GM21717 (cell line): Measurements from ENCODE around the gene ACADVL.
A peak's percentile ranks its signal among the peaks of the same experiment; 100 is the strongest.

Source experiments
- ATAC-seq: cut with Tn5 transposase; IDR thresholded peaks from one replicate; pipeline ENCODE4 v1.9.1; 2021; ENCODE audit warnings: mild to moderate bottlenecking, moderate library complexity; ENCODE audit not compliant: unreplicated experiment

ACADVL gene

GRCh38 chr17:7250695-7251627 is 31.2 kb downstream of the ACADVL start:
- peak; percentile 0 for ATAC-seq

GRCh38 chr17:7251661-7252175 is 32.0 kb downstream of the ACADVL start, which contains the start of gene CTDNEP1:
CTDNEP1 (minus strand) TSS chr17:7251734; CDS start chr17:7251296, 438 bp downstream.
- ATAC-seq = peak; percentile 68

GRCh38 chr17:7252176-7253043 is 32.7 kb downstream of the ACADVL start, which contains the start of gene ELP5:
ELP5 (plus strand) TSS chr17:7252215; CDS start chr17:7252551, 336 bp downstream.
- ATAC-seq = peak; percentile 48

- ATAC-seq = no peak
Measured at GRCh38 chr17:7253082-7253481, 33.3 kb downstream of the ACADVL start.

- no peak for ATAC-seq
Measured at GRCh38 chr17:7254511-7254910, 34.8 kb downstream of the ACADVL start.

GRCh38 chr17:7256766-7257456 is 37.2 kb downstream of the ACADVL start:
- ATAC-seq = no peak

GRCh38 chr17:7258731-7259554 is 39.2 kb downstream of the ACADVL start:
- no peak for ATAC-seq

GRCh38 chr17:7259555-7259889 is 39.8 kb downstream of the ACADVL start:
- ATAC-seq = no peak

- ATAC-seq = no peak
Measured at GRCh38 chr17:7260151-7260550, 40.4 kb downstream of the ACADVL start.

- ATAC-seq = no peak
Measured at GRCh38 chr17:7260651-7261378, 41.1 kb downstream of the ACADVL start.

GRCh38 chr17:7261379-7262191 is 41.8 kb downstream of the ACADVL start:
- ATAC-seq = no peak

- no peak for ATAC-seq
Measured at GRCh38 chr17:7262192-7262934, 42.6 kb downstream of the ACADVL start, which contains the start of gene CLDN7. CLDN7 (minus strand) TSS chr17:7262478; CDS start chr17:7262043, 435 bp downstream.

GRCh38 chr17:7262935-7263800 is 43.4 kb downstream of the ACADVL start:
- ATAC-seq = no peak

- ATAC-seq = no peak
Measured at GRCh38 chr17:7263801-7264078, 44.0 kb downstream of the ACADVL start.

- no peak for ATAC-seq
Measured at GRCh38 chr17:7266784-7267183, 47.0 kb downstream of the ACADVL start.
